Calu3 (cell line): Measurements from ENCODE around the gene DSG3. TPM values are rescaled to one million over a fixed set of nuclear protein-coding genes. Genes with fewer than 3 reads are reported as not detected.

ENCODE experiments used
- BruUV-seq: library from RNA; stranded (reverse); fragments of 400-500 nt; replicated peaks from 2 replicates; lab custom pipeline; 2021; lab: Mats Ljungman, UMichigan
- CTCF ChIA-PET: fragments of 300-600 bp; sonication (Branson Sonifier 250); formaldehyde crosslinking; loops from one replicate; lab custom pipeline; 2022; ENCODE audit warnings: antibody characterized with exemption; lab: Charles Lee
- DNase-seq: peaks from one replicate; pipeline ENCODE4 v3.0.0; 2022
- H3K27ac Mint-ChIP-seq: one replicate; pipeline ENCODE4 v1.8.0; 2022; ENCODE audit warnings: mixed read lengths; ENCODE audit not compliant: unreplicated experiment
- H3K27me3 Mint-ChIP-seq: one replicate; pipeline ENCODE4 v1.8.0; 2022; ENCODE audit warnings: mixed read lengths; ENCODE audit not compliant: unreplicated experiment
- H3K36me3 Mint-ChIP-seq: one replicate; pipeline ENCODE4 v1.8.0; 2022; ENCODE audit warnings: mild to moderate bottlenecking, moderate library complexity, mixed read lengths; ENCODE audit not compliant: insufficient read depth, unreplicated experiment
- H3K4me1 Mint-ChIP-seq: one replicate; pipeline ENCODE4 v1.8.0; 2022; ENCODE audit warnings: mild to moderate bottlenecking, low read depth, mixed read lengths; ENCODE audit not compliant: unreplicated experiment
- H3K4me3 Mint-ChIP-seq: one replicate; pipeline ENCODE4 v1.8.0; 2022; ENCODE audit warnings: mild to moderate bottlenecking, low read depth, moderate library complexity, mixed read lengths; ENCODE audit not compliant: unreplicated experiment
- H3K9me3 Mint-ChIP-seq: one replicate; pipeline ENCODE4 v1.8.0; 2022; ENCODE audit warnings: low read depth, mixed read lengths; ENCODE audit not compliant: unreplicated experiment
- intact Hi-C: fragments of 100-400 bp; cut with micrococcal nuclease; formaldehyde crosslinking; loops from one replicate; pipeline ENCODE4 v1.10.0; 2022; ENCODE audit not compliant: unreplicated experiment
- total RNA-seq: library from RNA; stranded (reverse); gene quantifications from 2 replicates; pipeline ENCODE4 v1.2.3, GENCODE V29; 2022
- TF ChIP-seq, protein P1 (sequence below): fragments of 200-600 bp; IDR thresholded peaks from one replicate; pipeline ENCODE4 v1.8.0; 2022; ENCODE audit warnings: antibody characterized with exemption; ENCODE audit not compliant: unreplicated experiment

The DSG3 gene
- total RNA-seq, 1 experiment from 2014 or later = 1.8 TPM

DNA sequence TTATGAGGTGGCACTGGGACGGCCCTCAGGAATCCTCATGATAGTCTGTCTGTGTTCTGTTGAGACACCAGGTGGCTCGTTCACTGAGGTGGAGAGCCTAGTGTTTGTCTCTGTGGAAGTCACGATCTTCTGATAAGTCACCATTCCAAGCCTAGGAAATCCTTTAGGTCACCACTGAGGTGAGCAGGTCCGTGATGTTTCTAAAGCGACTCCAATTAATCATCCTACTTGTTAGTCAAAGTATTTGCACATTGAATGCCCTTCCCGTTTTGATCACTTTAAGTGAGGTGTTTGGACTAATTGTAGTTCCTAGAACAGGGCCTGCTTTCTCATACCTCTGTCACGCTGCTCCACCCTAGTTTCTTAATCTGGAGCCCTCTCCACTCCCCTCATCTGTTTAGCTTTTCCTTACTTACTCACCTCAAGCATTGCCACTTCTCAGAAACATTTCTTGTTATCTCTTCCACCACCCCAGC is 28.0 kb upstream of the DSG3 start:
- no TSS peak for BruUV-seq
- TF ChIP-seq, protein P1, sequence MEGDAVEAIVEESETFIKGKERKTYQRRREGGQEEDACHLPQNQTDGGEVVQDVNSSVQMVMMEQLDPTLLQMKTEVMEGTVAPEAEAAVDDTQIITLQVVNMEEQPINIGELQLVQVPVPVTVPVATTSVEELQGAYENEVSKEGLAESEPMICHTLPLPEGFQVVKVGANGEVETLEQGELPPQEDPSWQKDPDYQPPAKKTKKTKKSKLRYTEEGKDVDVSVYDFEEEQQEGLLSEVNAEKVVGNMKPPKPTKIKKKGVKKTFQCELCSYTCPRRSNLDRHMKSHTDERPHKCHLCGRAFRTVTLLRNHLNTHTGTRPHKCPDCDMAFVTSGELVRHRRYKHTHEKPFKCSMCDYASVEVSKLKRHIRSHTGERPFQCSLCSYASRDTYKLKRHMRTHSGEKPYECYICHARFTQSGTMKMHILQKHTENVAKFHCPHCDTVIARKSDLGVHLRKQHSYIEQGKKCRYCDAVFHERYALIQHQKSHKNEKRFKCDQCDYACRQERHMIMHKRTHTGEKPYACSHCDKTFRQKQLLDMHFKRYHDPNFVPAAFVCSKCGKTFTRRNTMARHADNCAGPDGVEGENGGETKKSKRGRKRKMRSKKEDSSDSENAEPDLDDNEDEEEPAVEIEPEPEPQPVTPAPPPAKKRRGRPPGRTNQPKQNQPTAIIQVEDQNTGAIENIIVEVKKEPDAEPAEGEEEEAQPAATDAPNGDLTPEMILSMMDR = no peak

GRCh38 chr18:31420032-31420431 is 27.5 kb upstream of the DSG3 start:
- H3K27ac Mint-ChIP-seq = peak overlapping the region; percentile 66
- no peaks in the 10 kb centered on the region for H3K36me3 Mint-ChIP-seq
- CTCF ChIA-PET = interaction anchor here (0.5 to 0.8 kb wide), 3 partner anchors 10 to 351 kb away, joined by 3 read pairs; no protein-coding TSS in a partner anchor
- DNase-seq = no peak
- peaks cover 30% of the 10 kb centered on the region for H3K4me1 Mint-ChIP-seq
- H3K9me3 Mint-ChIP-seq = peaks cover 3% of the 10 kb centered on the region
- peak overlapping the region; percentile 0 for H3K4me3 Mint-ChIP-seq
- no peaks in the 10 kb centered on the region for H3K27me3 Mint-ChIP-seq
- BruUV-seq = no TSS peak
- TF ChIP-seq, protein P1 = no peak
- intact Hi-C loops = loop anchor here (2.0 to 10.0 kb wide), 3 partner anchors 153 to 425 kb away; no protein-coding TSS in a partner anchor

More for the DNA sequence above, 28.0 kb upstream of the DSG3 start:
- CTCF ChIA-PET = interaction anchor here (0.5 to 0.8 kb wide), 2 partner anchors 10 to 182 kb away, joined by 3 read pairs; no protein-coding TSS in a partner anchor
- Mint-ChIP-seq H3K4me1 (peaks cover 30% of the 10 kb centered on the region), H3K9me3 (peaks cover 3% of the 10 kb centered on the region), H3K4me3 (peak overlapping the region; percentile 0), H3K36me3 (no peaks in the 10 kb centered on the region), H3K27me3 (no peaks in the 10 kb centered on the region), H3K27ac (peak overlapping the region; percentile 66)
- DNase-seq = peak; percentile 21
- intact Hi-C loops = no loop called here

- CTCF ChIA-PET = interaction anchor here (0.6 kb wide), 1 partner anchor 351 kb away, joined by 3 read pairs; no protein-coding TSS in a partner anchor
- DNase-seq = no peak
- H3K27me3 Mint-ChIP-seq = no peaks in the 10 kb centered on the region
- H3K9me3 Mint-ChIP-seq = peaks cover 3% of the 10 kb centered on the region
- no TSS peak for BruUV-seq
- no peak overlapping the region for H3K27ac Mint-ChIP-seq
- intact Hi-C loops = loop anchor here (2.0 to 10.0 kb wide), 3 partner anchors 154 to 426 kb away; no protein-coding TSS in a partner anchor
- no peaks in the 10 kb centered on the region for H3K36me3 Mint-ChIP-seq
- no peak overlapping the region for H3K4me3 Mint-ChIP-seq
- TF ChIP-seq, protein P1 = no peak
- peaks cover 30% of the 10 kb centered on the region for H3K4me1 Mint-ChIP-seq
These were observed 27.0 kb upstream of the DSG3 start for GRCh38 chr18:31420524-31420923.

GRCh38 chr18:31424383-31424988 is 23.1 kb upstream of the DSG3 start:
- BruUV-seq = no TSS peak
- Mint-ChIP-seq H3K27ac (no peak overlapping the region), H3K9me3 (no peaks in the 10 kb centered on the region), H3K4me3 (no peak overlapping the region), H3K4me1 (peaks cover 30% of the 10 kb centered on the region), H3K27me3 (no peaks in the 10 kb centered on the region), H3K36me3 (no peaks in the 10 kb centered on the region)
- peak; percentile 67 for DNase-seq
- CTCF ChIA-PET = interaction anchor here (0.5 to 1.7 kb wide), 22 partner anchors 9 to 300 kb away, joined by 3 to 15 read pairs (median 4); no protein-coding TSS in a partner anchor
- intact Hi-C loops = loop anchor here (1.0 to 10.0 kb wide), 3 partner anchors 82 to 430 kb away; no protein-coding TSS in a partner anchor
- TF ChIP-seq, protein P1 = peak; percentile 92
